GM12878 (cell line): ENCODE results near the gene MAN2C1. TPM values are rescaled to one million over a fixed set of nuclear protein-coding genes. Genes with fewer than 3 reads are reported as not detected.

Experiments
- ATAC-seq: fragments of 200-7000 bp; cut with Tn5 transposase; 3 replicates; pipeline ENCODE4 v1.9.1; 2020; ENCODE audit warnings: mild to moderate bottlenecking, moderate library complexity
- BruUV-seq: library from RNA; stranded (reverse); fragments of 400-500 nt; replicated peaks from 2 replicates; lab custom pipeline; 2021; lab: Mats Ljungman, UMichigan
- CTCF ChIA-PET: fragments of 300-600 bp; sonication (Branson Sonifier 250); formaldehyde crosslinking; extraction: SDS; loops from one replicate; lab custom pipeline; 2021; ENCODE audit warnings: inconsistent platforms; lab: Yijun Ruan, JAX
- POLR2A ChIA-PET: fragments of 350-600 bp; formaldehyde crosslinking; extraction: SDS; loops from one replicate; lab custom pipeline; 2021; ENCODE audit warnings: inconsistent platforms; lab: Charles Lee
- RAD21 ChIA-PET: fragments of 300-600 bp; sonication (Branson Sonifier 250); formaldehyde crosslinking; loops from one replicate; lab custom pipeline; 2023; ENCODE audit warnings: antibody characterized with exemption; ENCODE audit not compliant: unreplicated experiment; lab: Charles Lee
- SMC1A ChIA-PET: fragments of 300-600 bp; sonication (Branson Sonifier 250); formaldehyde crosslinking; loops from one replicate; lab custom pipeline; 2023; ENCODE audit not compliant: unreplicated experiment, uncharacterized antibody; lab: Charles Lee
- DNase-seq: peaks from one replicate; pipeline ENCODE4 v3.0.0-alpha.2; 2011; ENCODE audit warnings: low read depth, low spot score
- FAIRE-seq: peaks from 3 replicates; lab custom pipeline; 2011; peaks lifted over from hg19 to GRCh38; lab: Jason Lieb, UNC
- H2AFZ ChIP-seq: 2 replicates; pipeline ENCODE4 v1.6.0; 2011; ENCODE audit warnings: low read depth, low read length, control low read depth; ENCODE audit not compliant: control insufficient read depth
- H3K27ac ChIP-seq: 2 replicates; pipeline ENCODE4 v1.5.1; 2011; ENCODE audit warnings: control low read depth; ENCODE audit not compliant: control insufficient read depth, insufficient read depth
- H3K27me3 ChIP-seq, 2 experiments: replicated peaks in 1 of 2; 2 replicates each; pipeline versions ENCODE4 v1.6.0 to v1.6.1; 2011; ENCODE audit warnings: low read length in 1 of 2; ENCODE audit not compliant: control insufficient read depth in 2 of 2, insufficient read depth in 2 of 2
- H3K36me3 ChIP-seq, 2 experiments: 2 replicates each; pipeline ENCODE4 v1.5.1; 2011; ENCODE audit warnings: low read length in 1 of 2; ENCODE audit not compliant: control insufficient read depth in 2 of 2, insufficient read depth in 2 of 2
- H3K4me1 ChIP-seq: 2 replicates; pipeline ENCODE4 v1.6.1; 2011; ENCODE audit warnings: mild to moderate bottlenecking, low read length, moderate library complexity, mixed read lengths; ENCODE audit not compliant: control insufficient read depth, insufficient read depth
- H3K4me2 ChIP-seq: 2 replicates; pipeline ENCODE4 v1.6.0; 2011; ENCODE audit warnings: control low read depth; ENCODE audit not compliant: control insufficient read depth, insufficient read depth
- H3K4me3 ChIP-seq: fragments of 200-600 bp; sonication (generic); 2 replicates; pipeline ENCODE4 v1.5.1; 2016
- H3K79me2 ChIP-seq: 2 replicates; pipeline ENCODE4 v1.6.0; 2011; ENCODE audit warnings: low read length; ENCODE audit not compliant: control insufficient read depth, insufficient read depth
- H3K9ac ChIP-seq: 2 replicates; pipeline ENCODE4 v1.8.0; 2011; ENCODE audit warnings: low read length, control low read depth, mixed read lengths; ENCODE audit not compliant: control insufficient read depth, insufficient read depth
- H3K9me3 ChIP-seq: replicated peaks from 3 replicates; pipeline ENCODE4 v1.5.1; 2011; ENCODE audit warnings: mild to moderate bottlenecking, low read length; ENCODE audit not compliant: control insufficient read depth, insufficient read depth
- H4K20me1 ChIP-seq: 2 replicates; pipeline ENCODE4 v1.6.0; 2011; ENCODE audit not compliant: control insufficient read depth, insufficient read depth
- CBX3 ChIP-seq: fragments of 200-600 bp; sonication (generic); IDR thresholded peaks from 2 replicates; pipeline ENCODE4 v1.6.1; 2016; ENCODE audit warnings: low read depth, borderline replicate concordance
- HDAC2 ChIP-seq: fragments of 200-600 bp; sonication (generic); IDR thresholded peaks from 2 replicates; pipeline ENCODE4 v1.6.1; 2017
- HSF1 ChIP-seq: fragments of 150-350 bp; IDR thresholded peaks from 2 replicates; pipeline ENCODE4 v1.6.1; 2014; ENCODE audit warnings: mild to moderate bottlenecking, low read depth, low read length
- RCOR1 ChIP-seq: conservative IDR thresholded peaks from 2 replicates; pipeline ENCODE4 v1.6.1; 2012; ENCODE audit warnings: low read depth, low read length, improper control_type of control experiment
- REST ChIP-seq: IDR thresholded peaks from 2 replicates; pipeline ENCODE4 v1.6.1; 2012; ENCODE audit warnings: mild to moderate bottlenecking, low read depth, low read length
- SIX5 ChIP-seq: IDR thresholded peaks from 2 replicates; pipeline ENCODE4 v1.6.1; 2011; ENCODE audit warnings: mild to moderate bottlenecking, low read depth, low read length, moderate library complexity; ENCODE audit not compliant: severe bottlenecking
- SMC3 ChIP-seq: IDR thresholded peaks from 2 replicates; pipeline ENCODE4 v1.6.1; 2011; ENCODE audit warnings: low read length, improper control_type of control experiment, borderline replicate concordance
- STAT3 ChIP-seq: IDR thresholded peaks from 2 replicates; pipeline ENCODE4 v1.6.1; 2011; ENCODE audit warnings: low read depth, low read length, improper control_type of control experiment
- TAF1 ChIP-seq: IDR thresholded peaks from 2 replicates; pipeline ENCODE4 v1.6.1; 2011; ENCODE audit warnings: mild to moderate bottlenecking, low read depth, low read length, borderline replicate concordance
- TCF3 ChIP-seq: IDR thresholded peaks from 2 replicates; pipeline ENCODE4 v1.6.1; 2012; ENCODE audit warnings: low read depth, mild to moderate bottlenecking, low read length, borderline replicate concordance; ENCODE audit not compliant: insufficient read depth
- ZNF274 ChIP-seq: IDR thresholded peaks from one replicate; pipeline ENCODE4 v1.8.0; 2011; ENCODE audit not compliant: insufficient read length, insufficient read depth
- ZNF592 ChIP-seq: fragments of 450-650 bp; IDR thresholded peaks from 2 replicates; pipeline ENCODE4 v1.6.1; 2017; ENCODE audit warnings: mild to moderate bottlenecking, moderate library complexity
- ZZZ3 ChIP-seq: IDR thresholded peaks from 2 replicates; pipeline ENCODE4 v1.6.1; 2011; ENCODE audit warnings: low read depth; ENCODE audit not compliant: control insufficient read depth, insufficient read length
- WGBS: methylation state at CpG from one replicate; pipeline ENCODE4 v1.1.6; 2016; ENCODE audit warnings: low lambda C conversion rate; ENCODE audit not compliant: insufficient replicate concordance, insufficient coverage; ENCODE audit errors: missing lambda C conversion rate; 5-methylcytosine and 5-hydroxymethylcytosine counted together
- in situ Hi-C: fragments of 300-500 bp; cut with MboI; formaldehyde crosslinking; loops from 9 replicates; pipeline ENCODE4 v1.14.3; 2018; ENCODE audit warnings: mixed read lengths
- intact Hi-C: fragments of 100-400 bp; cut with micrococcal nuclease; formaldehyde crosslinking; loops from one replicate; pipeline ENCODE4 v1.14.2; 2022; ENCODE audit not compliant: unreplicated experiment
- polyA plus RNA-seq, 11 experiments: library from polyadenylated mRNA; depleted of rRNA in 4 of 11; unstranded in 6 of 11; stranded (reverse) in 5 of 11; fragments of >200 nt; fragmentation: Nextera tagmentation in 4 of 11; fragmentation: Illumina TruSeq in 1 of 11; extraction: Ambion mirVana in 4 of 11; extraction: Trizol in 1 of 11; gene quantifications; 1 replicate in 1 of 11; 2 replicates in 10 of 11; pipeline versions ENCODE4 v1.2.1 to v1.2.3, GENCODE V29; 2011 to 2016; ENCODE audit warnings: inconsistent platforms in 2 of 11, missing spikeins in 2 of 11, low read depth in 1 of 11
- total RNA-seq, 4 experiments: library from RNA; depleted of rRNA in 3 of 4; stranded (reverse); fragments of >200 nt in 3 of 4; fragmentation: Illumina TruSeq in 1 of 4; extraction: Trizol in 1 of 4; gene quantifications; 2 replicates each; pipeline versions ENCODE4 v1.2.1 to v1.2.3, GENCODE V29; 2013 to 2021

MAN2C1 gene
- total and polyA plus RNA-seq, 10 of the 15 experiments (the other 5 are each of a cell fraction or from before 2014, with no cell fraction given), result 1.4 to 111 (median 42.2) TPM

- Histone ChIP-seq H3K79me2 (no peaks in the 10 kb centered on the region), H4K20me1 (no peaks in the 10 kb centered on the region), H3K27ac (no peak overlapping the region), H3K27me3 (no peaks in the 10 kb centered on the region), H3K9me3 (no peaks in the 10 kb centered on the region), H2AFZ (no peak overlapping the region), H3K4me3 (no peak overlapping the region), H3K4me2 (no peak overlapping the region), H3K36me3 (peaks cover 0 to 7% of the 10 kb centered on the region in 2 experiments; a peak in 3 of 4 replicates), H3K4me1 (no peaks in the 10 kb centered on the region), H3K9ac (no peak overlapping the region)
- POLR2A ChIA-PET, result no interaction called here
- no peak for FAIRE-seq
- RAD21 ChIA-PET, result no interaction called here
- no TSS peak for BruUV-seq
- in situ Hi-C loops (no loop called here), intact Hi-C loops (no loop called here)
- CTCF ChIA-PET, result interaction anchor here (0.6 kb wide), 1 partner anchor 458 kb away, joined by 3 read pairs; no protein-coding TSS in a partner anchor
- 87% methylated on average over 7 of the region's 7 CpGs for WGBS
- no peak for DNase-seq
- TF ChIP-seq HDAC2 (no peak), SMC3 (no peak), ZZZ3 (no peak), REST (no peak), ZNF274 (no peak), HSF1 (no peak), ZNF592 (no peak), SIX5 (no peak), STAT3 (no peak), RCOR1 (no peak), TAF1 (no peak), CBX3 (no peak), TCF3 (no peak)
- ATAC-seq, result no peak
- SMC1A ChIA-PET, result no interaction called here
Observed at GRCh38 chr15:75360856-75361255, 7.6 kb downstream of the MAN2C1 start.
